ENCODE data around the gene TBC1D14. TPM values are rescaled to one million over a fixed set of nuclear protein-coding genes. Genes with fewer than 3 reads are reported as not detected.

Gene TBC1D14, protein sequence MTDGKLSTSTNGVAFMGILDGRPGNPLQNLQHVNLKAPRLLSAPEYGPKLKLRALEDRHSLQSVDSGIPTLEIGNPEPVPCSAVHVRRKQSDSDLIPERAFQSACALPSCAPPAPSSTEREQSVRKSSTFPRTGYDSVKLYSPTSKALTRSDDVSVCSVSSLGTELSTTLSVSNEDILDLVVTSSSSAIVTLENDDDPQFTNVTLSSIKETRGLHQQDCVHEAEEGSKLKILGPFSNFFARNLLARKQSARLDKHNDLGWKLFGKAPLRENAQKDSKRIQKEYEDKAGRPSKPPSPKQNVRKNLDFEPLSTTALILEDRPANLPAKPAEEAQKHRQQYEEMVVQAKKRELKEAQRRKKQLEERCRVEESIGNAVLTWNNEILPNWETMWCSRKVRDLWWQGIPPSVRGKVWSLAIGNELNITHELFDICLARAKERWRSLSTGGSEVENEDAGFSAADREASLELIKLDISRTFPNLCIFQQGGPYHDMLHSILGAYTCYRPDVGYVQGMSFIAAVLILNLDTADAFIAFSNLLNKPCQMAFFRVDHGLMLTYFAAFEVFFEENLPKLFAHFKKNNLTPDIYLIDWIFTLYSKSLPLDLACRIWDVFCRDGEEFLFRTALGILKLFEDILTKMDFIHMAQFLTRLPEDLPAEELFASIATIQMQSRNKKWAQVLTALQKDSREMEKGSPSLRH
- 10 to 100 TPM; 14.1 to 34.8 (median 30.6) TPM for total RNA-seq
- long read RNA-seq, partial matches to known transcripts: 0 of 3 reads
- long read RNA-seq, other reads (novel, unspliced or antisense): 3 of 3 reads

DNA sequence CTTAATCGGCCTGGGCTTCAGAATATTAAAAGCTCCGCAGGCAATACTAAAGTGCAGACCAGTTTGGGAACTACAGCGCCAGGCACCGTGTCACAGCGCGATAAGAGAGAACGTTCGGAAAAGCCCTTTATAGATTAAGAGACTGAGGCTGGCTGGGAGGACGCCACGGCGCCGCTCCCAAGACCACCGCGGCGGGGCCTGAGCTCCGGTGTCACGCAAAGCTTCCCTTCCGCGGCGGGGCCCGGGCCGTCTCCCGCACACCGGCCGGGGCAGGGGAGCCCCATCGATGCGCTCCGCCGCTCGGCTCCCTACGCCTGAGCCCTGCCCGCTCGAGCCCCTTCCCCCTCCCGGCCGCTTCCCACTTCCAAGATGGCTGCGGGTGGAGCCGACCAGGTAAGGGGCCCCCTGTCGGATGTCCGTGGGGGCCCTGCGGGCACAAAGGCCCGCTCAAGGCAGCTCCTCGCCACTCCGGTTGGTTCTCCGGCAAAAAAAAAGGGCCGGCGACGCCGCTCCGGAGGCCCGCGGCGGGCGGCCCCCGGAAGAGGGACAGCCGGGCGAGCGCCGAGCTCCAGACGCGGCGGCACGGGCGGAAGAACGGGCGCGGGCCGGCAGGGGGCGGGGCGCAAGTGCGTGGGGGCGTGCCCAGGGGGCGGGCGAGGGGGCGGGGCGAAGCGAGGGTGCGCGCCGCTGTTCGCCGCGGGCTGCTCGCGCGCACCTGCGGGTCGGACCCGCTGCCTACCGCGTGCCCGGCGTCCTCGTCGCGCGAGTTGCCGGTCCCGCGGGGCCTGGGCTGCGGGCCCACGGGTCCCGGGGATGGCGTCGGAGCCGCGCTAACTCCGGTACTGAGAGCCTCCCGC is at the start of gene TBC1D14:
Gene TBC1D14, plus strand, starts transcription at position 714 of the 857 bp plus-strand sequence. CDS start 13,564 bp downstream, outside the sequence.
- H3K27ac ChIP-seq: peak within 1 kb of the TSS; percentile 95 to 99 (median 97)
- H3K36me3 ChIP-seq: no peaks in the 10 kb centered on the region
- WGBS (ENCODE audit: insufficient coverage, low coverage, low lambda C conversion rate, missing lambda C conversion rate): 0% methylated on average over 23 of the region's 108 CpGs
- H3K4me1 ChIP-seq: peaks cover 0 to 58% (median 21%) of the 10 kb centered on the region in 4 donors
- H3K9me3 ChIP-seq: no peaks in the 10 kb centered on the region
- peak in 2 of 4 donors; percentile 15 to 27 for TF ChIP-seq CTCF (IDR thresholded peaks at IDR 0.05)
- TF ChIP-seq POLR2A (IDR thresholded peaks at IDR 0.05): peak; percentile 87
- intact Hi-C loops (cut with DNase I): loop anchor here in 1 of 2 donors (10.0 kb wide), 1 partner anchor 165 kb away; no protein-coding TSS in a partner anchor
- peak within 1 kb of the TSS; percentile 70 to 92 (median 74) for H3K4me3 ChIP-seq
- no peaks in the 10 kb centered on the region for H3K27me3 ChIP-seq
- ATAC-seq: peak; percentile 78 to 88 (median 80)
- peak; percentile 89 to 92 (median 90) for DNase-seq

- ATAC-seq: no peak
- intact Hi-C loops (cut with DNase I): no loop called here
Measured at GRCh38 chr4:6868386-6868785, 41.2 kb upstream of the TBC1D14 start.

DNA sequence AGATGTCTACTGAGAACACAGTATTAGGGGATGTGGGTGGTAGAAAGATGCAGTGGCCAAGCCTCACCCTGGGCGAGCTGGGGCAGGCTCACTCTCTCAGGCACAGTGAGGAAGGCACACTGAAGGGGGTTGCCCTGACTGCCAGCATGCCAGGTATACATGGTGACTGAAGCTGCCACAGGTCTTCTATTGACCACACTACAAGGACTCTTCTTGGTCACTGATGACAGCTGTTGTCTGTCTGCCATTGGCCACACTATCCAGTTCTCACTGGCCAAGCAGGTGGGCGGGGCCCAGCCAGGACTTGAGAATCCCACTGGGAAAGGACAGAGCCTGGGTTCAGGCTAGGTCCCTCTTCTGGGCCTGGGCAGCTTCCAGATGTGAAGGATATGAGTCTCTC is 39.7 kb upstream of the TBC1D14 start:
- Histone ChIP-seq H3K4me3 (no peak overlapping the region), H3K9me3 (no peaks in the 10 kb centered on the region), H3K4me1 (no peaks in the 10 kb centered on the region), H3K27me3 (no peaks in the 10 kb centered on the region), H3K27ac (no peak overlapping the region), H3K36me3 (peaks cover 0 to 45% (median 18%) of the 10 kb centered on the region in 4 donors)
- 75% methylated on average over 1 of the region's 2 CpGs for WGBS (ENCODE audit: insufficient coverage, low coverage, low lambda C conversion rate, missing lambda C conversion rate)
- ATAC-seq: no peak
- no peak for TF ChIP-seq POLR2A (IDR thresholded peaks at IDR 0.05)
- no peak for TF ChIP-seq CTCF (IDR thresholded peaks at IDR 0.05)
- intact Hi-C loops (cut with DNase I): loop anchor here in 1 of 2 donors (5.0 kb wide), 1 partner anchor 148 kb away; no protein-coding TSS in a partner anchor
- DNase-seq: no peak

More at GRCh38 chr4:6868386-6868785, 41.2 kb upstream of the TBC1D14 start:
- H3K9me3 ChIP-seq: no peaks in the 10 kb centered on the region
- no peak for DNase-seq
- WGBS (ENCODE audit: insufficient coverage, low coverage, low lambda C conversion rate, missing lambda C conversion rate): 96% methylated on average over 8 of the region's 8 CpGs
- H3K4me3 ChIP-seq: no peak overlapping the region
- H3K4me1 ChIP-seq: no peaks in the 10 kb centered on the region
- H3K27ac ChIP-seq: no peak overlapping the region
- no peak for TF ChIP-seq POLR2A (IDR thresholded peaks at IDR 0.05)
- no peak for TF ChIP-seq CTCF (IDR thresholded peaks at IDR 0.05)
- H3K27me3 ChIP-seq: no peaks in the 10 kb centered on the region
- peaks cover 0 to 36% (median 17%) of the 10 kb centered on the region in 4 donors for H3K36me3 ChIP-seq

- intact Hi-C loops (cut with DNase I): loop anchor here in 1 of 2 donors (5.0 kb wide), 1 partner anchor 151 kb away; no protein-coding TSS in a partner anchor
Measured at GRCh38 chr4:6873291-6873690, 36.3 kb upstream of the TBC1D14 start.

More at GRCh38 chr4:6873291-6873690, 36.3 kb upstream of the TBC1D14 start:
- ATAC-seq (peak in 3 of 4 donors; percentile 9 to 30 (median 29)), DNase-seq (no peak)
- no peak overlapping the region for H3K4me3 ChIP-seq
- TF ChIP-seq POLR2A (IDR thresholded peaks at IDR 0.05) (no peak), CTCF (IDR thresholded peaks at IDR 0.05) (peak in 1 of 4 donors; percentile 11)
- no peak overlapping the region for H3K27ac ChIP-seq
- H3K4me1 ChIP-seq: no peaks in the 10 kb centered on the region
- no peaks in the 10 kb centered on the region for H3K27me3 ChIP-seq
- H3K9me3 ChIP-seq: no peaks in the 10 kb centered on the region
- H3K36me3 ChIP-seq: peaks cover 0 to 68% (median 29%) of the 10 kb centered on the region in 4 donors

Data from right lobe of liver (tissue), 6 donors.